Measurements from ENCODE around the gene BRICD5. TPM values are rescaled to one million over a fixed set of nuclear protein-coding genes. Genes with fewer than 3 reads are reported as not detected.

BRICD5 gene
- total RNA-seq, 3 donors from 2014 or later (not counting 1 experiment from before 2014, with no cell fraction given) = 3.2 to 5.2 (median 3.6) TPM

DNA sequence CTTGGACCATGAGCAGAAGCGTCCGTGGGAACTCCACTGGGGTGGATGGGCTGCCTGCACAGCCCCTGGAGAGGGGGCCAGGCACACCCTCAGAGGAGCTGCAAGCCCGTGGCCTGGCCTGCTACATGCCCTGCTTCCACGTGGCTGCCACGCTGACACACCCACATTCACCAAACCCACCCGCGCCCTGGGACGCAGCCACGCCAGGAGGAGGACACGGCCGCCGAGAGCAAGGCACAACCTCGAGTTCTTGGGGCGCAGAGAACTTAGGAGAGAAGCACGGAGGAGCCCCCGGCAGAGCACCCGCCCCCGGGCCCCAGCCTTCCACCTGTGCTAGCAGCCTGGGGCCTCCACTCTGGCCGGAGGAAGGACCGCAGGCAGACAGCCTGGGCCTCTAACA lies 33.1 kb downstream of the BRICD5 start:
- TF ChIP-seq, protein P1, sequence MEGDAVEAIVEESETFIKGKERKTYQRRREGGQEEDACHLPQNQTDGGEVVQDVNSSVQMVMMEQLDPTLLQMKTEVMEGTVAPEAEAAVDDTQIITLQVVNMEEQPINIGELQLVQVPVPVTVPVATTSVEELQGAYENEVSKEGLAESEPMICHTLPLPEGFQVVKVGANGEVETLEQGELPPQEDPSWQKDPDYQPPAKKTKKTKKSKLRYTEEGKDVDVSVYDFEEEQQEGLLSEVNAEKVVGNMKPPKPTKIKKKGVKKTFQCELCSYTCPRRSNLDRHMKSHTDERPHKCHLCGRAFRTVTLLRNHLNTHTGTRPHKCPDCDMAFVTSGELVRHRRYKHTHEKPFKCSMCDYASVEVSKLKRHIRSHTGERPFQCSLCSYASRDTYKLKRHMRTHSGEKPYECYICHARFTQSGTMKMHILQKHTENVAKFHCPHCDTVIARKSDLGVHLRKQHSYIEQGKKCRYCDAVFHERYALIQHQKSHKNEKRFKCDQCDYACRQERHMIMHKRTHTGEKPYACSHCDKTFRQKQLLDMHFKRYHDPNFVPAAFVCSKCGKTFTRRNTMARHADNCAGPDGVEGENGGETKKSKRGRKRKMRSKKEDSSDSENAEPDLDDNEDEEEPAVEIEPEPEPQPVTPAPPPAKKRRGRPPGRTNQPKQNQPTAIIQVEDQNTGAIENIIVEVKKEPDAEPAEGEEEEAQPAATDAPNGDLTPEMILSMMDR (IDR thresholded peaks at IDR 0.05) = no peak
- H3K9me3 Mint-ChIP-seq = no peaks in the 10 kb centered on the region
- H3K4me3 Mint-ChIP-seq = no peak overlapping the region
- 95% methylated on average over 20 of the region's 20 CpGs for WGBS (ENCODE audit: insufficient coverage)
- H3K27ac Mint-ChIP-seq = no peak overlapping the region
- no peaks in the 10 kb centered on the region for H3K36me3 Mint-ChIP-seq
- H3K4me3 ChIP-seq (ENCODE audit: low read length) = no peak overlapping the region
- H3K27me3 Mint-ChIP-seq (ENCODE audit: low read depth in 2 of 2) = no peaks in the 10 kb centered on the region
- peaks cover 35% of the 10 kb centered on the region for H3K36me3 ChIP-seq (ENCODE audit: control insufficient read depth, insufficient read depth, low read length)
- intact Hi-C loops (cut with micrococcal nuclease) = no loop called here
- no peak for DNase-seq
- ATAC-seq = no peak
- H3K27me3 ChIP-seq (ENCODE audit: control insufficient read depth, insufficient read depth, low read length) = no peaks in the 10 kb centered on the region
- H3K4me1 Mint-ChIP-seq = peaks cover 0 to 6% of the 10 kb centered on the region in 2 donors
- no peaks in the 10 kb centered on the region for H3K9me3 ChIP-seq (ENCODE audit: control insufficient read depth, insufficient read depth, low read length)
- no peak overlapping the region for H3K27ac ChIP-seq (ENCODE audit: low read length)
- no peaks in the 10 kb centered on the region for H3K4me1 ChIP-seq (ENCODE audit: control insufficient read depth, insufficient read depth, low read length)

DNA sequence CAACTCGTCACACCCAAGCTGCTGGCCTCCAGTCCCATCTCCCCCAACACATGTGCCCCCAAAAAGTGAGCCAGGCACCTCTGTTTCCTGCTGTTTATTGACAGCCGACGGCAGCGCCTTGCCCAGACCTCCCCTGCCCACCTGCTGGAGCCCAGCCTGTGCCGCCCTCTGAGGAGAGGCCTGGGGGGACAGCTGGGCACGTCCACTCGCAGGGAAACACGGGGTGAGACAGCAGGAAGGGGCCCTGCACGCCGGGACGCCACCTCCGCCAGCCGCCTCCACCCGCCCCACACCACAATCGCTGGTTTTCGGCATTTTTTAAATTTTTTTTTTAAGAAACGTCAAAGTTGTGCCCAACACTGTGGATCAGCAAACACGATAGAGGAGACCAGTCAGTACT lies 33.6 kb downstream of the BRICD5 start:
- peaks cover 35% of the 10 kb centered on the region for H3K36me3 ChIP-seq (ENCODE audit: control insufficient read depth, insufficient read depth, low read length)
- ATAC-seq = no peak

DNA sequence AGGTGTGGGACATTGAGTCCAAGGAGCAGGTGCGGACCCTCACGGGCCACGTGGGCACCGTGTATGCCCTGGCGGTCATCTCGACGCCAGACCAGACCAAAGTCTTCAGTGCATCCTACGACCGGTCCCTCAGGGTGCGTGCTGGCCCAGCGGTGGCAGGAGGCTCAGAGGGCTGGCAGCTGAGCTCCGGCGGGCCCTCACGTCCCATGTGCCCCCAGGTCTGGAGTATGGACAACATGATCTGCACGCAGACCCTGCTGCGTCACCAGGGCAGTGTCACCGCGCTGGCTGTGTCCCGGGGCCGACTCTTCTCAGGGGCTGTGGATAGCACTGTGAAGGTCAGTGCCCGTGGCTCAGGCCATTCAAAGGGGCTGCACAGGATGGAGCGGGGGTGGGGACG lies 34.6 kb downstream of the BRICD5 start:
- intact Hi-C loops (cut with micrococcal nuclease) = no loop called here
- Mint-ChIP-seq H3K4me1 (no peaks in the 10 kb centered on the region), H3K9me3 (no peaks in the 10 kb centered on the region), H3K36me3 (no peaks in the 10 kb centered on the region), H3K27ac (no peak overlapping the region), H3K4me3 (no peak overlapping the region), H3K27me3 (ENCODE audit: low read depth in 2 of 2) (no peaks in the 10 kb centered on the region)
- Histone ChIP-seq H3K4me1 (ENCODE audit: control insufficient read depth, insufficient read depth, low read length) (no peaks in the 10 kb centered on the region), H3K27me3 (ENCODE audit: control insufficient read depth, insufficient read depth, low read length) (no peaks in the 10 kb centered on the region), H3K9me3 (ENCODE audit: control insufficient read depth, insufficient read depth, low read length) (no peaks in the 10 kb centered on the region), H3K36me3 (ENCODE audit: control insufficient read depth, insufficient read depth, low read length) (peaks cover 40% of the 10 kb centered on the region), H3K27ac (ENCODE audit: low read length) (no peak overlapping the region), H3K4me3 (ENCODE audit: low read length) (no peak overlapping the region)
- TF ChIP-seq, protein P1 (IDR thresholded peaks at IDR 0.05) = no peak
- 98% methylated on average over 23 of the region's 23 CpGs for WGBS (ENCODE audit: insufficient coverage)
- DNase-seq (no peak), ATAC-seq (no peak)

More for the DNA sequence above, 33.6 kb downstream of the BRICD5 start:
- no peak for DNase-seq
- no peak overlapping the region for H3K4me3 Mint-ChIP-seq
- TF ChIP-seq, protein P1 (IDR thresholded peaks at IDR 0.05) = no peak
- H3K27me3 ChIP-seq (ENCODE audit: control insufficient read depth, insufficient read depth, low read length) = no peaks in the 10 kb centered on the region
- H3K4me3 ChIP-seq (ENCODE audit: low read length) = no peak overlapping the region
- no peaks in the 10 kb centered on the region for H3K9me3 ChIP-seq (ENCODE audit: control insufficient read depth, insufficient read depth, low read length)
- H3K36me3 Mint-ChIP-seq = no peaks in the 10 kb centered on the region
- H3K9me3 Mint-ChIP-seq = no peaks in the 10 kb centered on the region
- no peaks in the 10 kb centered on the region for H3K4me1 ChIP-seq (ENCODE audit: control insufficient read depth, insufficient read depth, low read length)
- H3K27ac Mint-ChIP-seq = no peak overlapping the region
- H3K4me1 Mint-ChIP-seq = peaks cover 0 to 2% of the 10 kb centered on the region in 2 donors
- intact Hi-C loops (cut with micrococcal nuclease) = no loop called here
- H3K27me3 Mint-ChIP-seq (ENCODE audit: low read depth in 2 of 2) = no peaks in the 10 kb centered on the region
- H3K27ac ChIP-seq (ENCODE audit: low read length) = no peak overlapping the region
- 94% methylated on average over 18 of the region's 18 CpGs for WGBS (ENCODE audit: insufficient coverage)

DNA sequence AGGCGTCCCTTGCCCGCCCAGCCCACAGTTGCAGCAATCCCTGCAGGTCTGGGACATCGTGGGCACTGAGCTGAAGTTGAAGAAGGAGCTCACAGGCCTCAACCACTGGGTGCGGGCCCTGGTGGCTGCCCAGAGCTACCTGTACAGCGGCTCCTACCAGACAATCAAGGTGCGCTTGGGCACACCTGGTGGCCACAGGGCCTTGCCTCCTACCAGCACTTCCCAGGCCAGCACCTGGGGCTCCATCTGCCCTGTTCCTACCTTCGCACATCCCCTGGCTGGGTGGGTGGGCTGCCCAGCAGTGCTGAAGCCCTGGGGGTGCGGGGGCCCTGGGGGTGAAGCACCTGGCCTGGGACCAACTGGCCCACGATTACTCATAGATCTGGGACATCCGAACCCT lies 35.2 kb downstream of the BRICD5 start:
- Histone ChIP-seq H3K4me1 (ENCODE audit: control insufficient read depth, insufficient read depth, low read length) (no peaks in the 10 kb centered on the region), H3K27me3 (ENCODE audit: control insufficient read depth, insufficient read depth, low read length) (no peaks in the 10 kb centered on the region), H3K4me3 (ENCODE audit: low read length) (no peak overlapping the region), H3K9me3 (ENCODE audit: control insufficient read depth, insufficient read depth, low read length) (no peaks in the 10 kb centered on the region), H3K36me3 (ENCODE audit: control insufficient read depth, insufficient read depth, low read length) (peaks cover 40% of the 10 kb centered on the region), H3K27ac (ENCODE audit: low read length) (no peak overlapping the region)
- no peak overlapping the region for H3K4me3 Mint-ChIP-seq
- intact Hi-C loops (cut with micrococcal nuclease) = no loop called here
- 98% methylated on average over 10 of the region's 10 CpGs for WGBS (ENCODE audit: insufficient coverage)
- no peaks in the 10 kb centered on the region for H3K27me3 Mint-ChIP-seq (ENCODE audit: low read depth in 2 of 2)
- no peaks in the 10 kb centered on the region for H3K4me1 Mint-ChIP-seq
- ATAC-seq (no peak), DNase-seq (no peak)
- no peaks in the 10 kb centered on the region for H3K36me3 Mint-ChIP-seq
- H3K9me3 Mint-ChIP-seq = no peaks in the 10 kb centered on the region
- TF ChIP-seq, protein P1 (IDR thresholded peaks at IDR 0.05) = no peak
- H3K27ac Mint-ChIP-seq = no peak overlapping the region
